ENCODE results near the gene BTG3.

BTG3 gene

DNA sequence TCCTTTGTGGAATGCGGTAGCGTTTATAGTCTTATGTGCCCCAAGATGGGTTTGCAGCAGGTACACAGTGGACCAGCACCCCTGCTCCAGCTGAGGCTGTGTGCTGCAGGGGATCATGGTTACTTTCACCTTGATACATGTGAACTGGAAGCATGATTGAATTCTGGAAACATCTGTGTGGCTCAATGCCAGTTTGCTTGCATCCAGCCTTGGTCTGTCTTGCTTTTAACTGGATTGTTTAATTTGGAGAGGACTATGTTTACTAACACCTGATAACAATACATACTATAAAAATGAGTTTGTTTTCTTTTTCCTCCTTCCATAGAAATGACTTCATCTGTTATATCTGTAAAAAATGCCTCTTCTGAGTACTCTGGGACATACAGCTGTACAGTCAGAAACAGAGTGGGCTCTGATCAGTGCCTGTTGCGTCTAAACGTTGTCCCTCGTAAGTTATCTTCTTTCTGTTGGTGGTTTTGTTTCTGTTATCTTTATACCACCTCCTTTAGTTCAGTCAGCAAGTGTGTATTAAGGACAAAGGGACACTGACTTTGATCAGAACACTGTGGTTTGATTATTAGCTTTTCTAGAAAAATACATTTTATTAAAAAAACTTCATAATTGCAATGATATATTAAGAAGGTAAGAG is 52.2 kb downstream of the BTG3 start:
- Histone ChIP-seq H3K27me3 (ENCODE audit: control insufficient read depth, low read length) (no peaks in the 10 kb centered on the region), H3K9me2 (replicated peaks; ENCODE audit: control insufficient read depth, low read length) (no peaks in the 10 kb centered on the region), H3K4me1 (ENCODE audit: control insufficient read depth, low read length) (no peaks in the 10 kb centered on the region), H3F3A (ENCODE audit: control insufficient read depth, insufficient read depth) (no peaks in the 10 kb centered on the region), H3K4me3 (ENCODE audit: low read length) (no peak overlapping the region), H3K36me3 (ENCODE audit: control insufficient read depth, low read length) (no peaks in the 10 kb centered on the region), H4K20me1 (ENCODE audit: control insufficient read depth, insufficient read depth, low read depth, low read length) (no peaks in the 10 kb centered on the region), H3K9me3 (ENCODE audit: control insufficient read depth, insufficient read depth, low read length) (no peaks in the 10 kb centered on the region), H3K4me2 (ENCODE audit: low read length) (no peak overlapping the region), H3K79me2 (ENCODE audit: control insufficient read depth, low read length) (no peaks in the 10 kb centered on the region), H3K27ac (ENCODE audit: low read depth, low read length) (no peak overlapping the region)
- TF ChIP-seq, protein P1, sequence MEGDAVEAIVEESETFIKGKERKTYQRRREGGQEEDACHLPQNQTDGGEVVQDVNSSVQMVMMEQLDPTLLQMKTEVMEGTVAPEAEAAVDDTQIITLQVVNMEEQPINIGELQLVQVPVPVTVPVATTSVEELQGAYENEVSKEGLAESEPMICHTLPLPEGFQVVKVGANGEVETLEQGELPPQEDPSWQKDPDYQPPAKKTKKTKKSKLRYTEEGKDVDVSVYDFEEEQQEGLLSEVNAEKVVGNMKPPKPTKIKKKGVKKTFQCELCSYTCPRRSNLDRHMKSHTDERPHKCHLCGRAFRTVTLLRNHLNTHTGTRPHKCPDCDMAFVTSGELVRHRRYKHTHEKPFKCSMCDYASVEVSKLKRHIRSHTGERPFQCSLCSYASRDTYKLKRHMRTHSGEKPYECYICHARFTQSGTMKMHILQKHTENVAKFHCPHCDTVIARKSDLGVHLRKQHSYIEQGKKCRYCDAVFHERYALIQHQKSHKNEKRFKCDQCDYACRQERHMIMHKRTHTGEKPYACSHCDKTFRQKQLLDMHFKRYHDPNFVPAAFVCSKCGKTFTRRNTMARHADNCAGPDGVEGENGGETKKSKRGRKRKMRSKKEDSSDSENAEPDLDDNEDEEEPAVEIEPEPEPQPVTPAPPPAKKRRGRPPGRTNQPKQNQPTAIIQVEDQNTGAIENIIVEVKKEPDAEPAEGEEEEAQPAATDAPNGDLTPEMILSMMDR (IDR thresholded peaks at IDR 0.05; ENCODE audit: low read depth, low read length, poor library complexity, severe bottlenecking) = no peak
- no peak for TF ChIP-seq EZH2phosphoT487 (IDR thresholded peaks at IDR 0.05; ENCODE audit: borderline replicate concordance, low read length)

DNA sequence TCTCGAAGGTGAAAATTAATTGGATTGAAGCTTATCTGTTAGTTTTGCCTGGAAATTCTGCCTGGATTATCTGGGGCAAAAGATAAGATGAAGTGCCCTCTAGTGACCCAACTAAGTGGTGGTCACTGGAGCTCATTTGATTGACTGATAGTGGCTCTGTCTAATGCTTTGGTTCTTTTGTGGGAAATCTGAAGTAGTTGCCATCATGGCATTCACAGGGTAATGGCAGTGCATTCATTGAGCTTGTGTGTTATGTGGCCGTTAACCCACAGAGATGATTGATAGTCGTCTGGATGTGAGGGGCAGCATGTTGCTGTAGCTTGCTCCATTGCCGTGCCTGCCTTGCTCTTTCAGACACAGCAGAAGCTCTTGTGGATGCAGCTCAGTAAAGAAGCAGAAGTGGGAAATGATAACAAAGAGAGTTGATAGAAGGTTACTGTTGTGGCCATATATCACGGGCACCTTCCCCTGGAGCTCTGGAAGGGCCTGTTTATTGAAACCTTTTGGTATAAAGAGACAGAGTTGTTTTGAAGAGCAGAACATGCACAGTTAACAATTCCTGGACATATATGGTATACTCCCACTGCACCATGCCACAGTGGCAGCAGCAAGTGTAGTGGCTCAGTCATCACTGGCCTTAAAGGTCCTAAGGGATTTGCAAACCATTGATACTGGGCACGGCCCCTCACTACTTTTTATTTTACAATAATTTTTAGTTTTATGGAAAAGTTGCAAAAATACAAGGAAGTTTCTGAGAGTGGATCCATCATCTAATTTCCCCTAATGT is 57.8 kb downstream of the BTG3 start:
- no peaks in the 10 kb centered on the region for H3K79me2 ChIP-seq (ENCODE audit: control insufficient read depth, low read length)
- H3K9me3 ChIP-seq (ENCODE audit: control insufficient read depth, insufficient read depth, low read length) = no peaks in the 10 kb centered on the region
- no peak for TF ChIP-seq EZH2phosphoT487 (IDR thresholded peaks at IDR 0.05; ENCODE audit: borderline replicate concordance, low read length)
- TF ChIP-seq, protein P1 (IDR thresholded peaks at IDR 0.05; ENCODE audit: low read depth, low read length, poor library complexity, severe bottlenecking) = peak; percentile 23
- H3K4me1 ChIP-seq (ENCODE audit: control insufficient read depth, low read length) = no peaks in the 10 kb centered on the region
- H3K27ac ChIP-seq (ENCODE audit: low read depth, low read length) = no peak overlapping the region
- H3K4me2 ChIP-seq (ENCODE audit: low read length) = no peak overlapping the region
- H3K27me3 ChIP-seq (ENCODE audit: control insufficient read depth, low read length) = no peaks in the 10 kb centered on the region
- H3F3A ChIP-seq (ENCODE audit: control insufficient read depth, insufficient read depth) = no peaks in the 10 kb centered on the region
- no peak overlapping the region for H3K4me3 ChIP-seq (ENCODE audit: low read length)
- no peaks in the 10 kb centered on the region for H3K9me2 ChIP-seq (replicated peaks; ENCODE audit: control insufficient read depth, low read length)
- H4K20me1 ChIP-seq (ENCODE audit: control insufficient read depth, insufficient read depth, low read depth, low read length) = no peaks in the 10 kb centered on the region
- H3K36me3 ChIP-seq (ENCODE audit: control insufficient read depth, low read length) = no peaks in the 10 kb centered on the region

DNA sequence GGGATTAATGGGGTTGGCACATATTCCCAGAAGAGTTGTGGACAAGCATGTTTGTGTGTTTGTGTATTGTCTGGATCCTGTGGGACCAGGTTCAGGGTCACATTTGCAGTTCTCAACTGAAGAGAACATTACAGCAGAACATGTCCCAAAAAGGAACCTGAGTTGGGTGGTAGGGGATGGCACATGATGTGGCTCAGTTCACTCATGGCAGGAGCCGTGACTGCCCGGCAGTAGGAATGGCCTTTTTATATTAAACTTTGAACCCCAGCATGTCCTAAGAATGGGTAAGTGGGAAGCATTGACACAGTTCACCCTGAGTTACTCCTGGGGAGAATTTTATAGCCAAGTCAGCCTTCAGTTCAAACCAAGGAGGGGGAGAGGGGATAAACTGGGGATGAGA is 58.6 kb downstream of the BTG3 start:
- H3K79me2 ChIP-seq (ENCODE audit: control insufficient read depth, low read length) = no peaks in the 10 kb centered on the region
- H3K9me2 ChIP-seq (replicated peaks; ENCODE audit: control insufficient read depth, low read length) = no peaks in the 10 kb centered on the region
- H3K27me3 ChIP-seq (ENCODE audit: control insufficient read depth, low read length) = no peaks in the 10 kb centered on the region
- H3K27ac ChIP-seq (ENCODE audit: low read depth, low read length) = no peak overlapping the region
- H3K4me1 ChIP-seq (ENCODE audit: control insufficient read depth, low read length) = no peaks in the 10 kb centered on the region
- no peak overlapping the region for H3K4me3 ChIP-seq (ENCODE audit: low read length)
- H3K4me2 ChIP-seq (ENCODE audit: low read length) = no peak overlapping the region
- no peaks in the 10 kb centered on the region for H4K20me1 ChIP-seq (ENCODE audit: control insufficient read depth, insufficient read depth, low read depth, low read length)
- H3F3A ChIP-seq (ENCODE audit: control insufficient read depth, insufficient read depth) = no peaks in the 10 kb centered on the region
- no peak for TF ChIP-seq EZH2phosphoT487 (IDR thresholded peaks at IDR 0.05; ENCODE audit: borderline replicate concordance, low read length)
- TF ChIP-seq, protein P1 (IDR thresholded peaks at IDR 0.05; ENCODE audit: low read depth, low read length, poor library complexity, severe bottlenecking) = no peak
- H3K9me3 ChIP-seq (ENCODE audit: control insufficient read depth, insufficient read depth, low read length) = no peaks in the 10 kb centered on the region
- no peaks in the 10 kb centered on the region for H3K36me3 ChIP-seq (ENCODE audit: control insufficient read depth, low read length)
